NCI-H2196 (cell line): ENCODE results near the gene RPL31.

Source experiments
- DNase-seq: peaks from one replicate; lab custom pipeline; 2025; ENCODE audit not compliant: unreplicated experiment; lab: John Stamatoyannopoulos, UW

RPL31 gene

DNA sequence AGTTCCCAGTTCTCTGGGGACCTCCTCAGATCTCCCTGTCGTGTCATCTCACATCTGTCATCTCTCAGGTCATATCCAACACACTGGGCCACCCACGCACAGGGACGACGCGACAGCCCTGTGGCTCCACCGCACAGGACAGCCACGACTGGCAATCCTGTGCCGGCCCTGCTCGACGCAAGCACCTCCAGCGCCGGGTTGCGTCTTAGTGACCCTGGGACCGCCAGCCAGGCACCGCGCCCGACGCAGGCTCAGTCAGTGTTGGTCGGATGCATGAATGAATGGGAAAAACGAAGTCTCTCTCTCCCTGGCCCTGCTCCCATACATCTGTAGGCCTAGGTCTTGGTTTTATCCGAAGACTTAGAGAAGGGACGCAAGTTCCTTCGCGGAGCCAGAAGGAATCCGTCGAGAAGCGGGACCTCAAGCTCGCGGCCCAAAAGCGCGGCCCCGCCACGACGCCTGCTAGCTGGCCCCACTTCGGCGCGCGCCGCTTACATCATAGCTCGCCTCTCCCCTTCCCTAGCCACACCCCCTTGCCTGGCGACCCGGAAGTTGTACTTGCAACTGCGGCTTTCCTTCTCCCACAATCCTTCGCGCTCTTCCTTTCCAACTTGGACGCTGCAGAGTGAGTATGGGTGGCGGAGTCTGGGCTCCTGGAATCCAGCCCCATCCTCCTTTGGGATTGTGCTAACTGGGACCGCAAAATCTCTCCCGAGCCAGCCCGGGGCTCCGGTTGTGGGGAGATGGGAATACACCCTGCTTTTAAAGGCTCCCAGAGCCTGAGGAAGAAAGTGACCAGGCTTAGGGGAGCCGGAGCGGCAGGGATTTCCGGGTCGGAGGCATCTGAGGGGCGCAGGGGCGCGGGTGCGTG, at the start of gene RPL31:
RPL31 (plus strand) TSS at position 599 of the 871 bp plus-strand sequence. CDS start 413 bp downstream, outside the sequence.
- DNase-seq = peak; percentile 96

GRCh38 chr2:100952512-100952911, 49.6 kb upstream of the RPL31 start:
- no peak for DNase-seq

- DNase-seq = no peak
Observed at GRCh38 chr2:100953406-100954043, 48.6 kb upstream of the RPL31 start.

- no peak for DNase-seq
Observed at GRCh38 chr2:100954044-100954420, 48.1 kb upstream of the RPL31 start.

DNA sequence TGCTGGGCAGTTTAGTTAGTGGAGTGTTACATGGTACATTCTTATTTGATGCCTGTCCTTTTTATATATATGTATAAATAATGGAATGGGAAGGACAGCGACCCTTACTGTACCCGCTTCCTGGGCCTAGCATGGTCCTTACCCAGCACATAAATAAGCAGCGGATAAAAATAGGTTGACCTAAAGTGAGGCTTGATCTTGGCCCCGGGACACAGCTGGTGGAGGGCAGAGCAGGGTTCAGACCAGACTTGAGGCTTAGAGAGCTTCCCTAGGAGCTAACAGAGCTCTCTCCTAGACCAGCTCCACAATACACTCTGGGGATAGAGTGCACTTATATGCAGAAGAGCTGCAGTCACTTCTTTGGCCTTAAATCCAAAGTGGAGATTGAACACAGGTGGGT, 46.9 kb upstream of the RPL31 start:
- no peak for DNase-seq

- DNase-seq = no peak
Observed at GRCh38 chr2:100956081-100956480, 46.0 kb upstream of the RPL31 start.

- no peak for DNase-seq
Observed at GRCh38 chr2:100957996-100958653, 44.0 kb upstream of the RPL31 start.

DNA sequence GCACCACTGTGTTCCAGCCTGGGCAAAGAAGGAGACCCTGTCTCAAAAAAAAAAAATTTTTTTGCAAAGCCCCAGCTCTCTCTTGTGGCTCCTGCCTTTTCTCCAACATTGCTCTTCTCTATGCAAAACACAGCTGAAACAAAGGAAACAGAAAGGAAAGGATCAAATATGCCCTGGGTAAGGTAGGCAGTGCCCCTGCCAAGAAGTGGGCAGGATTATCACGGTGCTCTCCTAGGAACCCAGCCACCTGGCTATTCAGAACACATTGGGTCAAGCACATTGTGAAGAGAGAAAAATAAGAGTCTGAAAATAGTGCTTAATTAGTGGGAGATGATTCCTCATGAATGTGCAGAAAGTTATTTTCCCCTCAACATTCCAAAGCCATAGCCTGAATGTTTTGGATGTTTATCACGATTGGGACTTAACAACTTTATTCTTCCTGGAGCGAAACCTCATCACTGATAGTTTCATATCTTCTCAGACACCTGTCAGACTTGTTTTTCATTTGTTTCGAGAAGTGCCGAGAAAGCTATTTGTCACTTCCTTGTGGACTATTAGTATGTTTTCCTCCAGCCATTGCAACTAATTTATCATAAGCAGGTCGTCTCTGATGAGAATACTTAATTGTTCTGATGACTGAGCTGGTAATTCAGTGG, 42.7 kb upstream of the RPL31 start:
- DNase-seq = no peak

DNA sequence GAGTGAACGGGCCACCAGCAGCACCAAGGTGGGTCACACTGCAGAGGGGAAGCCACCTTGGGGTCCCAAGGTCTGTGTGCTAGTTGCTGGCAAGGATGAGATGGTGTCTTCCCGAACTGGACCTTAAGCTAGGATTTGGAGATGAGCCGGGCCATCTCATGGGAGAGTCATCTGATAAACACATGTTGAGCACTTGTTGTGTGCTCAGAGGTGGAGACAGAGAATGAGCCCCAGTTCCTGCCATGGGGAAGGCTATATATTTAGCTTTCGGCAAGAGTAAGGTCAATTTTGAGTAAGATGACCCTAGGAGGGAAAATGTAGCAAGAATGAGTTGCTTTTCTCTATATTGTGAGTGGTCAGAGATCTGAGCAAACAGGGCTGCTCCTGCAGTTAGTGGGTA, 41.4 kb upstream of the RPL31 start:
- DNase-seq = no peak

DNA sequence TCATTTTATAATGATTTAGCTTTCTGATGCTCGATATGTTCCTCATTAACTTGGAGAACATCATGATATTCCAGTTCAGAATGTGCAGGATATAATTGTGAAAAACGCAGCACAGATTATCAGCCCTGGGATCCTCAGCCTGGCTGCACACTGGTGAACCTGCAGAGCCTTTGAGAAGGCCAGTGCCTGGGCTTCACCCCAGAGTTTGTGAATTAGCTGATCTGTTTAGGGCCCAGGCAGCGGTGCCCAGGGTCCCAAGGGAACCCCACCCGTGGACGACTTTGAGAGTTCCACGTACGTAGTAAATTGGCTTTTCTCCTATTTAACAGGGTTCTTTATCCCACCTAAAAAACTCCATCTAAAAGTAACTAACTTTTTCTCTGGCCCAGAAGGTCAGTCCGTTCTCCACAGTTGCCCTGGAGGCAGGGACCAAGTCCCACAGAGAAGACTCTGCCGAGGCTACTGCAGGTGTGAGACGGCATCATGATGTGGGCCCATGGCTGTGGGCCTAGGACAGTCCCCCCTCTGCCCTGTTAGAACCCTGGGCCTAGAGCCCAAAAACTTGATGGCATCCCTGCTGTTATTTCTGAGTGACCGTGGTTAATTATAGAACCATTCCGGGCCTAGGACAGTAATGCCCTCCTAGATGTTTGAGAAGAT, 39.6 kb upstream of the RPL31 start:
- no peak for DNase-seq

DNA sequence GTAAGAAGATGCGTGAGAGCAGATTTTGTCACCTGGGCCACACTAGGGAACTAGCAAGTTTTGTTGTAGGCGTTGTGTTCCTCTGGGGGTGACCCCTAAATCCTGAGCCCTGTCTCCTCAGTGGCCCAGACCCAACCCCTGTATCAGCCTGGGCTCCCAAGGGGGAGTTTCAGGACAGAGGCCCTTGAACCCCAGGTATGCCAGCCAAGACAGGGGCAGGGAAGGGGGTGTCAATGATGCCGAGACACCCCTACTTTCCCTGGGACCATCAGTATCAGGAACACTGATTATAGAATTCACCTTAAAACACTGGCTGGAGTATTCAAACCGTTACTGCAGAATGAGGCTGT, 39.1 kb upstream of the RPL31 start:
- DNase-seq = no peak

DNA sequence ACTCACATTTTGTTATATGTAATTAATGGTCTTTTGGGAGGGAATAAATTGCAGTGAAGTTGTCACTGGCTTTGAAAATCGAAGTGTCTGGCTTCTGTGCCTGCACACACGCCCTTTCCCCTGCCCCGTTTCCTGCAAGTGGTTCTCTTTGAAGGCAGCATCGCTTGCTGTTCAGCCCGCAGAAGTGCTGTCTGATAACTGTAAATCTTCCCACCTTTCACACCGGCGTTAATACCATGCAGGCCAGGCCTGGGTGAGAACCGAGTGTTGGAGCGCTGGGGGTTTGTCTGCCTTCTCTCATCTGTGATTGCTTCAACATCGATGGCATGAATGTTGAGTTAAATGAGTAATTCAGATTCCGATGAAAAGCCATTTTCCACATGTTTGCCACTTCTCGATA, 37.9 kb upstream of the RPL31 start:
- no peak for DNase-seq

- no peak for DNase-seq
Observed at GRCh38 chr2:100964681-100965169, 37.4 kb upstream of the RPL31 start.

DNA sequence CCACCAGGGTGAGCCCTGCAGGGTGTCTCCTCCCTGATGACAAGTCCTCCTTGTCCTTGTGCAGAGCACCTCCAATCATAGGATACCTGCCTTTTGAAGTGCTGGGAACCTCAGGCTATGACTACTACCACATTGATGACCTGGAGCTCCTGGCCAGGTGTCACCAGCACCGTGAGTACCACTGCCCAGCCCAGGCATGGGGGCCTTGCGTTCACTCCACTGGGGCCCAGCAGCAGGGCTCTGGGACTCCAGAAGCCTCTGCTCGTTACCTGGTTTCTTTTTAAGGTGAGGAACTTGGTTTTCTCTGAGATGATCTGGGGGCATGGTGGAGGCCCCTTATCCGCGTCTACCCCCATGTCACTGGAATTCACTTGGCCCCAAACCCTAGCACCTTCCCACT, 36.5 kb upstream of the RPL31 start:
- DNase-seq = no peak

DNA sequence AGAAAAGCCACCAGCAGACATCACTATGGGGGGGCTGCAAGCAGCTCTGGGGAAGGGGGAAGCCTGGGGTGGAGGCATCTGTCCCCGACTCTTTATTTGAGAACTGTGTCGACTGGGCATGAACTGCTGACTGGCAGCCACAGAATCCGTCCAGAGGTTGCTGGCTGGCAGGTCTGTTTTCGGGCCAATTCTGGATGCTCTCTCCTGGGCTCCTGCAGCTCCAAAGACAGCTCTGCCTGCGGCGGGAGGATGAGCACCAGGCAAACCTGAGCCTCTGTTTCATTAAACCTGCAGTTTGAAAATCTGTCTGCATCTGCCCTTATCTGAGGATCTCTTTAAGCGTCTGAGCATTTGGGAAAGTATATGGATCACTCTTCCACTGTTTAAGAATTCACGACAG, 34.4 kb upstream of the RPL31 start:
- DNase-seq = no peak

GRCh38 chr2:100968146-100969145, 33.6 kb upstream of the RPL31 start:
- no peak for DNase-seq

DNA sequence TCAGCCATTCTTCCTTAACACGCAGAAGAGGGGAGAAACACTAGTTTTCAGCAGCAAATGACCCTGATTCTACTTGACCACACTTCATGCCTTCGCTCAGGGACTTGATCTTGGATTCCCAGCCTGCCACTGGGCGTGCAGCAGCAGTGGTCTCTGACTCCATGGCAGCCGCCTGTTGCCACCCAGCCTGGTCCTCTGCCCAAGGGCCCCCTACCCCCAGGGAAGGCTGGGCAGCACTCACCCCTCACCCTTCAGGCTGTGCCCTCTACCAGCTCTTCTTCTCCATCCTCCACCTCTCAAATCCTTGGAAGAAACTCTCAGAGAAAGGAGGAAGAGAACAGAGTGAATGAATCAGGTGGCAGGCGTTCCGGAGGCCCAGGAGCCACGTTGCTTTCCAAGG, 32.1 kb upstream of the RPL31 start:
- no peak for DNase-seq

GRCh38 chr2:100971221-100971620, 30.9 kb upstream of the RPL31 start:
- no peak for DNase-seq

DNA sequence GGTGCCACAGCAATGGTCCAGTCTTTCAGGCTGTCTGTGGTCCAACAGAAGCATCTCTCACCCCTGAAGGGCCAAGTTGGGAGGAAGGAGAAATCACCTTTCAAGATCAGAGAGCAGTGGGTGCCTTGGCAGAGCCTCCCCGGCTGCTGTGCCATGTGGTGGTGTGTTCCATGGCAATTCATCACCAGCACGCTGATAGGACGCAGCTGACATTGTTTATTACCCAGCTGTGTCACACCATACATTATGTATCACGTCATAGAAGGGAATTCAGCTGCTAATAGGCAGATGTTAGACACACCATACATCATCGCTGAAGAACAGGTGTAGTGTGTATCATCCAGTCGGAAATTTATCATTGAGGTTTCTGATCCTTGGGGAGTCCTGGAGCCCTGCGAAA, 29.6 kb upstream of the RPL31 start:
- DNase-seq = no peak
